IPS-11a (cell line): ENCODE results near the gene GPR135.
"Not testable (repeated sequence)": the region's sequence is repeated elsewhere in the genome, so short reads cannot be mapped to it uniquely, and the experiment has no call there.

Source experiments
- H3K4me3 ChIP-seq: one replicate; pipeline ENCODE4 v1.5.1; 2013; ENCODE audit warnings: low read depth, low read length, control low read depth

Gene GPR135

DNA sequence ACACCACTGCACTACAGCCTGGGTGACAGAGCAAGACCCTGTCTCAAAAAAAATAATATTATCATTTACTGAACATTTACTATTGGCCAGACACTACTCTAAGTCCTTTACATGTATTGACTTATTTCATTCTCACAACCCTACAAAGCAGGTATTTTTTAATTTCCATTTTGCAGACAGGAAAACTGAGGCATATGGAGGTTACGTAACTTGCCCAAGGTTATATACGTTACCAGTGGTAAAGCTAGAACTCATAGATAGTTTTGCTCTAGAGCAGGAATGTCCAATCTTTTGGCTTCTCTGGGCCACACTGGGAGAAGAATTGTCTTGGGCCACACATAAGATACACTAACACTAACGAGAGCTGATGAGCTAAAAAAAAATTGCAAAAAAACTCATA, 13.4 kb upstream of the GPR135 start:
- H3K4me3 ChIP-seq, result no peak overlapping the region

DNA sequence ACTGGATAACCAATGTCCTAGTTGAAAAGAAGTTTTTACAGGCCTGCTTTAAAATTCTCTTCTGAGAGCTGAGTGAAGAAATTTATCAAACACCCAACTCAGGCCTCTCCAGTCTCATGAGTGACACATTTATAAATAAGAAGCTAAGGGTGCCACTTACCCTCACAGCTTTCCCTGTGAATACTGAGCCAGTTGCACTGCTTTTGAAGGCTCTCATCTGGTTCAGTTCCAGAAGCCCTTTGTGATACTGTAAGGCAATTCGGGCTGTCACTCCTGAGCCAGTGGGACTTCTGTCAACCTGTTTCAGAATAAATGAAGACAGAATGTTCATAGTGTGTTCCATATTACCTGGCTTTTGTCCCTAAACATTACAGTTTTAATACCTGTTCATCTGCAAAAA, 10.5 kb upstream of the GPR135 start:
- H3K4me3 ChIP-seq, result no peak overlapping the region

GRCh38 chr14:59474172-59474571, 9.0 kb upstream of the GPR135 start:
- no peak overlapping the region for H3K4me3 ChIP-seq

DNA sequence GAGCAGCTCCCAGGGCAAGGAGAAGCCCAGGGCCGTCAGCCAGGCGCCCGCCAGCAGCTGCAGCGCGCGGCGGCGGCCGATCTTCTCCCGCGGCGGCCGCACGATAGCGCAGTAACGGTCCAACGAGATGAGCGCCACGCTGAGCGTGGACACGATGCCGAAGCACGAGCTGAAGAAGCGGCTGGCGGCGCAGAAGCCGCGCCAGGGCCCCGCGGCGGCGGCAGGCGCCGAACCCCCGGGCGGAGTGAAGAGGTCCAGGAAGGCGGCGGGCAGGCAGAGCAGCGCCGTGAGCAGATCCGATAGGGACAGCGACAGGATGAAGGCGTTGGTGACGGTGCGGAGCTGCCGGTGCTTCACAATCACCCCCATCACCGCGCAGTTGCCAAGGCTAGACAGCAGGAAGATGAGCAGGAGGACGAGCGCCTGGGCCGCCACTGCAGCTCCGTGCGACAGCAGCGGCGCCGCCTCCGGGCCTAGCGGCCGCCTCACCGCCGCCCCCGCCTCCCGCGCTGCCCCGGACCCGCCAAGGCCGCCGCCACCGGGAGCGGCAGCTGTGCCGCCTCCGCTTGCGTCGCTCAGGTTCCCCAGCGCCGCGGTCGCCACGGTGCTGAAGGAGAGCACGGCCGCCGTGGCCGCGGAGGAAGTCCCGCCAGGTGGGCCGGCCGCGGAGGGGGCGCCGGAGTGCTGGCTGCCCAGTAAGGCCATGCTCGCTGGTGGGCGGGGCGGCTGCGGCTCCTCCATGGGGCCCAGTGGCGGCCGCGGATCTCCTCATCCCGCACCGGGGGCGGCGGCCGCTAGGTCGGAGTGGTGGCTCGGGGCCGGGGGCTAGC, 479 bp downstream of the GPR135 start:
- peak overlapping the region; percentile 52 for H3K4me3 ChIP-seq

DNA sequence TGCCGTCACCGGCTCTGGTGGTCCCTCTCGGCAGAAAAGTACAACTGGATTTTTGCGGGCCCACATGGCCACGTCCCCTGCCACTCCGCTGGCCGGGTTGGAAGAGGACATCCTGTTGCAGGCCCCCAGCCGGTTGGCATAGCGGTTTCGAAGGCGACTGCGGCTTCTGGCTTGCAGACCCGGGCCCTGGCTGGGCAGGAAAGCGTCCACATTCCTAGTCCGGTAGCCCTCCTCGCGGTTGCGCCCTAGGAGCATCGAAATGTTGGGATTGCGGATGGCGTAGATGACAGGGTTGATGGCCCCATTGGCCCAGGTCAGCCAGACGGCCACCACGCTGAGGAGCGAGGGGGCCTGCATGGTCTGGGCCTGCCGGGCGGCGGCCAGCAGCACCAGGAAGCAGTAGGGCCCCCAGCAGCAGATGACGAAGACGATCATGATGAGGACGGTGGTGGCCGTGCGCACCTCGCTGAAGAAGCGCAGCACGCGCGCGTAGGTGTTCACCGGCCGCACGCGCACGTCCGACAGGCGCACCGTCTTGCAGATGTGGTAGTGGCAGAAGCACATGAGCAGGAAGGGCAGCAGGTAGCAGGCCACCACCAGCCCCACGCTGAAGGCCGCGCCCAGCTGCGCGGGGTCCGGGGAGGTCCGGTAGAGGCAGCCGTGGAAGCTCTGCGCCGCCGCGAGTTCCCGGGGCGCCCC, 1.2 kb downstream of the GPR135 start:
- peak overlapping the region; percentile 52 for H3K4me3 ChIP-seq

- no peak overlapping the region for H3K4me3 ChIP-seq
These were observed 3.3 kb downstream of the GPR135 start for GRCh38 chr14:59461891-59462290.

DNA sequence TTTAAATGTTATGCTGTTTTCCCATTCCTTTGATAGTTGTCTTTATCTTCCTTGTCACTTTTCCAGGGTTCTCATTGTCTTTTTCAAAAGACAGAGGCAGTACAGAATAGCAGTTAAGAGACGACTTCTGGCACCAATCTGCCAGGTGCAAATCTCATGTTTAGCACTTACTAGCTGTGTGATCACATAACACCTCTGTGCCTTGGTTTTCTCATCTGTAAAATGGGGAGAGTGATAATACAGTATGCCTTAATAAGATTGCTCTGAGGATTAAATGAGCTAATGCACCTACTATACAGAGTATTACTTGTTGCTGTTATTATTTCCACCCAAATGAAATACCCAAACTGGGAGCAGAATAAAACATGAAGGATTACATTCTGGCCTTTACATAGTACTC, 4.8 kb downstream of the GPR135 start:
- H3K4me3 ChIP-seq, result no peak overlapping the region

DNA sequence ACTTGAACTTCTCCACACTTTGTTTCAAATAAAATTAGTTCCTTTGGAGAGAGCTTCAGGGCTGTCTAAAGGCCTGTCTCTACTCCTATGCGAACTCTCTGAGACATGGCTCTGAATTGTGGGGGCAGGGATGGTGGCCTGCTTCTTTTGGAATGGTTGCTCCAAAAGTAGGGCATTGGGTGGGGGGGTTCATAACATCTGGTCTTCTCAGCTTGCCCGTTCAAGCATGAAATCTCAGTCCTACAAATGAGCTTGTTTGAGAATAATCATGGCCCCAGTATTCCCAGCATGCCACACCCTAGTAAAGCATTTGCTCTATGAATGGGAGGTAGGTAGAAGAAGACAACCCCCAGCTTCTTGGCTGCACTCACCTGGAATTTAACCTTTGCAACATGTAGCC, 6.7 kb downstream of the GPR135 start:
- no peak overlapping the region for H3K4me3 ChIP-seq

DNA sequence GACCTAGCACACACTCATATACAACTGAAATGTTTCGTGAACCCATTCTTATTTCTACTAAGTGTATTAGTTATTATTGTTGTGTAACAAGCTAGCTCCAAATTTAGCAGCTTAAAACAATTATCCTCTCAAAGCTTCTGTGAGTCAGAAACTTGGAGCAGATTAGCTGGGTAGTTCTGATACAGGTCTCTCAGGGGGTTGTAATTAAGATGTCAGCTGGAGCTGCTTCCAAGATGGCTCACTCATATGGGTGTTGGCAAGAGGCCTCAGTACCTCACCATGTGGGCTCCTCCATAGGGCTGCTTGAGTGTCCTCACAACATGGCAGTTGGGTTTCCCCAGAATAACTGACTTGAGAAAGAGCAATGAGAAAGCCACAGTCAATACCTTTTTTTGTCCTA, 9.8 kb downstream of the GPR135 start:
- no peak overlapping the region for H3K4me3 ChIP-seq

DNA sequence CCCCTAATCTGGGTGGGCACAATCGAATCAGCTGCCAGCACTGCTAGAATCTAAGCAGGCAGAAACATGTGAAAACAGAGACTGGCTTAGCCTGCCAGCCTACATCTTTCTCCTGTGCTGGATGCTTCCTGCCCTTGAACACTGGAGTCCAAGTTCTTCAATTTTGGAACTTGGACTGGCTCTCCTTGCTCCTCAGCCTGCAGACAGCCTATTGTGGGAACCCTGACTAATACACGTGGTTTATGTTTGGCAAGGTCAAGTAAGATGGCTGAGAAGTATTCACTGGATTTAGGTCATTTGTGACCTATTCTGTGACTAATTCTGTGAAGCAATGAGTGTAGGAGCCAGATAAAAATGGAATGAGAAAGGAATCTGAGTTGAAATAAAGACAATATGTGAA, 11.0 kb downstream of the GPR135 start:
- no peak overlapping the region for H3K4me3 ChIP-seq

DNA sequence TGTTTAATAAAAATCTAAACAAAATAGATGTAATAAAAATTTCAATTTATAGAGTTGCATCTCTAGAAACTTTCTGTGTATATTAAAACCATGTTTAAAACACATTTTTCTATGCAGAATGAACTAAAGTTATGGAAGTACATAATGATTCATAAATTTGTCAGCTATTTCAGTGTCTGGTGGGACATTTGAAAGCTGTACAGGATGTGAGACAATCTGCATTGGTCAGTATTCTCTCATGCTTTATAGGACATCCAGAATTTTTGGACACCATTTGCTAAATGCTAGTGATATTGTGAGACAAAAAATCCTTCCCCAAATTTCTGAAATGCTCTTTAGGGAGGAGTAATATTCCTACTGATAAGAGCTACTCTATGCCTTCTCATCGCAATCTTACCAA, 13.3 kb downstream of the GPR135 start:
- no peak overlapping the region for H3K4me3 ChIP-seq

- no peak overlapping the region for H3K4me3 ChIP-seq
These were observed 14.5 kb downstream of the GPR135 start for GRCh38 chr14:59450716-59451115.

DNA sequence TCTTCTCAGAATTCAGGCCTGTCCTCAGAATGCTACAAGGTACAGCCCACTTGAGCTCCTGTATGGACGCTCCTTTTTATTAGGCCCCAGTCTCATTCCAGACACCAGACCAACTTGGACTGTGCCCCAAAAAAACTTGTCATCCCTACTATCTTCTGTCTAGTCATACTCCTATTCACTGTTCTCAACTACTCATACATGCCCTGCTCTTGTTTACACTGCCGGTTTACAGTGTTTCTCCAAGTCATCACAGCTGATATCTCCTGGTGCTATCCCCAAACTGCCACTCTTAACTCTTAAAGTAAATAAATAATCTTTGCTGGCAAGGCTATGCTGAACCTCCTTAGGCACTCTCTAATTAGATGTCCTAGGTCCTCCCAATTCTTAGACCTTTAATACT, 16.5 kb downstream of the GPR135 start:
- H3K4me3 ChIP-seq, result not testable (repeated sequence)

GRCh38 chr14:59439256-59439965, 25.8 kb downstream of the GPR135 start:
- H3K4me3 ChIP-seq, result no peak overlapping the region

GRCh38 chr14:59438195-59438647, 27.0 kb downstream of the GPR135 start:
- H3K4me3 ChIP-seq, result no peak overlapping the region

DNA sequence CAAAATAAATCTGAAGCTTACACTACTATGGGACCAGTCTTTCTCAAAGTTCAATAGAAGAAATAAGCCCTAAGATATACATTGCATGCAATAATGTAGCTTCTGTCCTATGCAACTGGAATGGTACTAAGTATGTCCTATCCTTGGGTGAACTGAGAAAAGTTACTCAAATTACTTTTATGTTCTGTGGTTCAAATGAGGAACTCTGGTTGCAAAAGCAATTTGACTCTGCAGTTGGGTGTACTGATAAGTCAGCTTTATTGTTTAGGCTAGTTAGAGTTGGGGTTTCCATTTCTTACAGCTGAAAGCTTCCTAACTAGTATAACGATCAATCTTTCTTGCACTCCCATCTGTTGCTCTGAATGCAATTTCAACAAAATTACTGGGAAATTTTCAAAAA, 29.2 kb downstream of the GPR135 start:
- no peak overlapping the region for H3K4me3 ChIP-seq

- H3K4me3 ChIP-seq, result no peak overlapping the region
These were observed 30.1 kb downstream of the GPR135 start for GRCh38 chr14:59435101-59435500.

GRCh38 chr14:59429790-59430189, 35.4 kb downstream of the GPR135 start:
- H3K4me3 ChIP-seq, result no peak overlapping the region

DNA sequence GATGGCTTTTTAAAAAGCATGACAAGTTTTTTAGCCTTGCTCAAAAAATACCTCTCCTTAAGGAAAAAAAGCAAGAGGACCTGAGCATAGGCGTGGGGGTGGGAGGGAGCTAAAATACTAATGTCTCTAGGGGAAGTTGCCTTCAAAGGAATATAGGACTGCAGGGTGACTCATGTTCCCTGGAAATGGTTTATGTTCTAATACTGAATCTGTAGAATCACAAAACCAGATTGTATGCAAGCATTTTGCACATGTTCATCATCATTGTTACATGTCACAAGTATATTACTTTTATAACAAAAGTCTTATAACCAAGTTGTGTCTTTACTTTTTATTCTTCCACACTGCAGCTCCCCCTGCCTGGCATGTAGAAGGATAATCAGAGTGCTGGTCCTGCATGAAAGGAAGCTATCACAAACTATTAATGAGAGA, 36.6 kb downstream of the GPR135 start:
- no peak overlapping the region for H3K4me3 ChIP-seq

GRCh38 chr14:59427653-59428580, 37.3 kb downstream of the GPR135 start:
- no peak overlapping the region for H3K4me3 ChIP-seq
